Esophagus (tissue), 2 donors: Measurements from ENCODE around the gene KCTD1. TPM values are rescaled to one million over a fixed set of nuclear protein-coding genes. Genes with fewer than 3 reads are reported as not detected.

Experiments
- H3K27ac ChIP-seq, 2 donors: one replicate each; pipeline ENCODE4 v1.5.1; 2013; ENCODE audit warnings: low read depth in 2 of 2, mild to moderate bottlenecking in 2 of 2, inconsistent platforms in 1 of 2, low read length in 1 of 2, moderate library complexity in 1 of 2
- H3K27me3 ChIP-seq, 2 donors: one replicate each; pipeline ENCODE4 v1.6.1; 2013; ENCODE audit warnings: low read length in 2 of 2, control low read depth in 1 of 2, mild to moderate bottlenecking in 1 of 2; ENCODE audit not compliant: insufficient read depth in 2 of 2, control insufficient read depth in 1 of 2
- H3K36me3 ChIP-seq, 2 donors: one replicate each; pipeline ENCODE4 v1.6.1; 2013; ENCODE audit warnings: low read length in 1 of 2; ENCODE audit not compliant: control insufficient read depth in 2 of 2, insufficient read depth in 2 of 2
- H3K4me1 ChIP-seq, 2 donors: one replicate each; pipeline ENCODE4 v1.6.1; 2013; ENCODE audit warnings: low read length in 1 of 2; ENCODE audit not compliant: control insufficient read depth in 2 of 2, insufficient read depth in 2 of 2
- H3K4me3 ChIP-seq, 2 donors: one replicate each; pipeline ENCODE4 v1.5.1; 2013; ENCODE audit warnings: low read length in 2 of 2, mild to moderate bottlenecking in 2 of 2, low read depth in 1 of 2, moderate library complexity in 1 of 2
- H3K9me3 ChIP-seq, 2 donors: one replicate each; pipeline ENCODE4 v1.6.1; 2013; ENCODE audit warnings: mild to moderate bottlenecking in 2 of 2, low read depth in 1 of 2, low read length in 1 of 2, moderate library complexity in 1 of 2; ENCODE audit not compliant: control insufficient read depth in 2 of 2, insufficient read depth in 1 of 2
- WGBS, 2 donors: extraction: QIAGEN DNeasy Blood & Tissue Kit; methylation state at CpG; one replicate each; pipeline ENCODE4 v1.1.7; 2013; 5-methylcytosine and 5-hydroxymethylcytosine counted together
- polyA plus RNA-seq, 2 donors: library from polyadenylated mRNA; stranded (reverse); fragments of 200-250 nt; gene quantifications; one replicate each; pipeline ENCODE4 v1.2.3, GENCODE V29; 2013
- donor health status: healthy with polysubstance abuse.
- donor health status: Bipolar disorder and iron deficiency.

KCTD1 gene
- polyA plus RNA-seq, result 10 to 100 TPM; 47.4 to 51.8 TPM

DNA sequence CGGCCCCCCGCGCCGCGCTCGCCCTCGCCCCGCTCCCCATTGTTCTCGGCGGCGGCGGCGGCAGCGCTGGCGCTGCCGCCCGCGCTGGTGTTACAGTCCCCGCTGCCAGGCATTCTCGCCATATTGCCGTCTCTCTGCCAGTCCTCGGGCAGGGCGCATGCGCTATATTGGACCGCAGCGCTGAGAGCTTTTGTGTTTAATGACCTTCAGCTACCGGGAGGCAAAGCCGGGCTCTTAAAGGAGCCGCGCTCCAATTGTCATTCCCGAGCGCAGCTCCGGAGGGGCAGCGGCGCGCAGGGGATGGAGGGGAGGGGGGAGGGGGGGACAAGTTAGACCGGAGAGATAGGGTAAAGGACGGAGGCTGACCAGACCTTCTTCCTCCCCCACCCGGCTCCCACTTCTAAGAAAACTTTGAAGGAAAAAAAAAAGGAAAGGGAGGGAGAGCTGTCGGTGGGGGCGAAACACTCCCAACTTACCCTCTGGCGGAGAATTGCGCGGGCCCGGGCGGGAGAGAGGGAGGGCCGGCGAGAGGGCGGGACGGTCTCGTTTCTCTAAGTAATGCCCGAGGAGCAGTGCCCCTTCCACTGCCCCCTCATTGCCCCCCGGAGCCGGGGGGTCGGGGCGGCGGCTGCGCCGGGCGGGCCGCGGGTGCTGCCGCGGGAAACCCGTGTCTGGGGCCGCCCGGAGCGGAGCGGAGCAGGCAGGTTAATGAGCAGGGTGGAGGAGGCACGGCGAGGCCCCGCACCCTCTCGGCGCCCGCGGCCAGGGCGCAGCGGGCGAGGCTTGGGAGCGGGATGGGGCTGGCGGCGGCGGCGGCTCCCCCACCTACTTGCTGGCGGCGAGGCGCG lies at the start of gene KCTD1:
Gene KCTD1 (minus strand): TSS at position 139 of the 848 bp plus-strand sequence. CDS start 17 bp downstream, at position 122.
- 1% methylated on average over 58 to 88 of the region's 88 CpGs for WGBS, 2 donors
- Histone ChIP-seq H3K4me1 (peaks cover 8 to 17% of the 10 kb centered on the region in 2 donors), H3K27ac (peak within 1 kb of the TSS; percentile 88 to 98), H3K36me3 (no peaks in the 10 kb centered on the region), H3K9me3 (no peaks in the 10 kb centered on the region), H3K4me3 (peak within 1 kb of the TSS; percentile 74 to 90), H3K27me3 (no peaks in the 10 kb centered on the region)

DNA sequence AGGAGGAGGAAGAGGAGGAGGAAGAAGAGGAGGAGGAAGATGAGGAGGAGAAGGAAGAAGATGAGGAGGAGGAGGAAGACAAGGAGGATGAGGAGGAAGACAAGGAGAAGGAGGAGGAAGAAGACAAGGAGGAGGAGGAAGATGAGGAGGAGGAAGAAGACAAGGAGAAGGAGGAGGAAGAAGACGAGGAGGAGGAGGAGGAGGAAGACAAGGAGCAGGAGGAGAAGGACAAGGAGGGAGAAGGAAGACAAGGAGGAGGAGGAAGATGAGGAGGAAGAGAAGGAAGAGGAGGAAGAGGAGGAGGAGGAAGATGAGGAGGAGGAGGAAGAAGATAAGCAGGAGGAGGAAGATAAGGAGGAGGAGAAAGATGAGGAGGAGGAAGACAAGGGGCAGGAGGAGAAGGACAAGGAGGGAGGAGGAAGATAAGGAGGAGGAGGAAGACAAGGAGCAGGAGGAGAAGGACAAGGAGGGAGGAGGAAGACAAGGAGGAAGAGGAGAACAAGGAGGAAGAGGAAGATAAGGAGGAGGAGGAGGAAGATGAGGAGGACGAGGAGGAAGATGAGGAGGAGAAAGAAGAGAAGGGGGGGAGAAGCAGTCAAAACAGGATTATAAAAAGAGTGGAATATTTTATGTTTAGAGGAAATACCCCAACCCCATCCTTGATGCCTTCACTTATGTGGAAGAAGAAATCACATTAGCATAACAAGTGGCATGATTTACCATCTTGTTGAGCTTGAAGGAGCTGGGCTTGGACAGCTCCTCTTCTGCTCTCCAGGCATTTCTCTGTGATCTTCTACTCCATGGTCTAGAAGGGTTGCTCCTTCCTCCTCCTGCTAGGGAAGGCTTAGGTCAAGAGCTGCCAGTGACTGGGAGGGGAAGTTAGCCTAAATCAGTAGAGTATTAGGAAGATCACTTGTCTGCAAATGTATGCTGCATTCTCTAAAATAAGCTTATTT lies 45.3 kb upstream of the KCTD1 start:
- no peaks in the 10 kb centered on the region for H3K4me1 ChIP-seq
- H3K27me3 ChIP-seq, result no peaks in the 10 kb centered on the region
- H3K4me3 ChIP-seq, result no peak overlapping the region
- H3K9me3 ChIP-seq, result no peaks in the 10 kb centered on the region
- no peak overlapping the region for H3K27ac ChIP-seq
- H3K36me3 ChIP-seq, result no peaks in the 10 kb centered on the region
- 76% methylated on average over 2 of the region's 2 CpGs for WGBS, 2 donors

DNA sequence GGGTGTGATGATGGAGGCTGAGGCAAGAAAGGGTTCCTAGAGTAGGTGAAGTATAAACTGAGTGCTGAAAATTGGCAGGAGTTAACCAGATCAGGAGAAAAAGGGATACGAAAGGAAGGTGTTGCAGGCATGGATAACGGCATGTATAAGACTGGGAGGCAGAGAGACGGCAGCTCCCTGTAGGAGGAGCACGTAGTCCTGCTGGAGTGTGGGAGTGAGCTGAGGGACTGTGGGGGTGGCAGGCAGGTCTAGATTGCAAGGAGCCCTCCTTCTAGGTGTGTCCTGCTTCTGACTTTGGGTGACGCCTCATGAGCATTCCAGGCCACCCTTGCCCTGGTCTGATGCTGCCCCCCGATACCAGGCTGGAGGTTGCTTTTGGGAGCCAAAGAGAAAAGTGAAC lies 36.4 kb upstream of the KCTD1 start:
- Histone ChIP-seq H3K4me3 (no peak overlapping the region), H3K27ac (no peak overlapping the region), H3K9me3 (no peaks in the 10 kb centered on the region), H3K4me1 (peaks cover 0 to 6% of the 10 kb centered on the region in 2 donors), H3K27me3 (no peaks in the 10 kb centered on the region), H3K36me3 (no peaks in the 10 kb centered on the region)
- 86 to 90% methylated on average over 6 of the region's 6 CpGs for WGBS, 2 donors

GRCh38 chr18:26579941-26580618 lies 31.7 kb upstream of the KCTD1 start:
- Histone ChIP-seq H3K4me3 (no peak overlapping the region), H3K4me1 (peaks cover 0 to 6% of the 10 kb centered on the region in 2 donors), H3K9me3 (no peaks in the 10 kb centered on the region), H3K27me3 (no peaks in the 10 kb centered on the region), H3K27ac (peak overlapping the region; percentile 61 to 70), H3K36me3 (no peaks in the 10 kb centered on the region)
- 54 to 60% methylated on average over 6 of the region's 6 CpGs for WGBS, 2 donors

- H3K36me3 ChIP-seq, result no peaks in the 10 kb centered on the region
- H3K27me3 ChIP-seq, result no peaks in the 10 kb centered on the region
- H3K27ac ChIP-seq, result peak overlapping the region in 1 of 2 donors; percentile 40
- H3K9me3 ChIP-seq, result no peaks in the 10 kb centered on the region
- 25 to 29% methylated on average over 8 of the region's 8 CpGs for WGBS, 2 donors
- peak overlapping the region; percentile 3 to 51 for H3K4me3 ChIP-seq
- H3K4me1 ChIP-seq, result peaks cover 0 to 6% of the 10 kb centered on the region in 2 donors
Measured at GRCh38 chr18:26575865-26576217, 27.5 kb upstream of the KCTD1 start.

DNA sequence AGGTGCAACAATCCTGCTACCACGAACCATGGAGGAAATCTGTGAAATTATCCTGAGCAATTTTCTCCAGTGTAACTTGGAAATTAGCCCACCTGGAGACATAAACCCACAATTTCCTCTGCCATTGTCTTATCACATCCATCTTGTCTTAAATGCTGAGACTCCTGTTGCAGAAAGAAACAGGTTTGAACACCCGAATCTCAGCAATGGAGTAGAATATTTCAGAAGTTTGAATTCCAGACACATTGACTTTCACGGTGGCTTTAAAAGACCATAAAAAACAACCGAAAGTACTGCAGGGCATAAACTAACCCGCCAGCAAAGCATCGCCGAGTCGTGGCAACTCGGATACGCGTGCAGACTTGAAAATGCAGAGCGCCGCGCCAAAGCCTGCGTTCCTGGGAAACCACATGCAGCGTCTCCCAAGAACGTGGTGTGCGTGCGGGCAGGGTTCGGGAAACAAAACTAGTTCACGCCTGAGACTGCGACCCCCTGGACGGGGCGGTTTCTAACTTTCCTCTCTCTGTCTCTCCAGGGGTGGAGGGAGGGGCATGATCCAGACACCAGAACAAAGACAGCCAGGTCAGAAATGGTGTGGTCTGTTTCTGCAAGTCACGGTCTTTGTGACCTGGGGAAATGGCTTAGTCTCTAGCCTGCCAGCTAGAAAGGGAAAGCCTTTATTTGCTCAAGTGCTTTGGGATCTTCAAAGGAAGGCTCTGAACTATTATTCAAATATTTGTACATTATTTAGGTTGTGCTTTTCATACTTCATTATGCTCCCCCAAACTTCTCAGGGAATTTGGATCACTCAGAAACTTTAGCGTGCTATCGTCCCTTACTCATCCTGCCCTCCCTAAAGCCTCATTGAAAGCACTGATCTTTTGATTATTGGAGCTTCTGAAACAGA lies 26.9 kb upstream of the KCTD1 start:
- H3K4me3 ChIP-seq, result peak overlapping the region; percentile 30 to 51
- H3K4me1 ChIP-seq, result peaks cover 0 to 2% of the 10 kb centered on the region in 2 donors
- 3% methylated on average over 27 of the region's 27 CpGs for WGBS, 2 donors
- no peaks in the 10 kb centered on the region for H3K27me3 ChIP-seq
- H3K27ac ChIP-seq, result peak overlapping the region; percentile 80 to 82
- H3K36me3 ChIP-seq, result no peaks in the 10 kb centered on the region
- H3K9me3 ChIP-seq, result no peaks in the 10 kb centered on the region

DNA sequence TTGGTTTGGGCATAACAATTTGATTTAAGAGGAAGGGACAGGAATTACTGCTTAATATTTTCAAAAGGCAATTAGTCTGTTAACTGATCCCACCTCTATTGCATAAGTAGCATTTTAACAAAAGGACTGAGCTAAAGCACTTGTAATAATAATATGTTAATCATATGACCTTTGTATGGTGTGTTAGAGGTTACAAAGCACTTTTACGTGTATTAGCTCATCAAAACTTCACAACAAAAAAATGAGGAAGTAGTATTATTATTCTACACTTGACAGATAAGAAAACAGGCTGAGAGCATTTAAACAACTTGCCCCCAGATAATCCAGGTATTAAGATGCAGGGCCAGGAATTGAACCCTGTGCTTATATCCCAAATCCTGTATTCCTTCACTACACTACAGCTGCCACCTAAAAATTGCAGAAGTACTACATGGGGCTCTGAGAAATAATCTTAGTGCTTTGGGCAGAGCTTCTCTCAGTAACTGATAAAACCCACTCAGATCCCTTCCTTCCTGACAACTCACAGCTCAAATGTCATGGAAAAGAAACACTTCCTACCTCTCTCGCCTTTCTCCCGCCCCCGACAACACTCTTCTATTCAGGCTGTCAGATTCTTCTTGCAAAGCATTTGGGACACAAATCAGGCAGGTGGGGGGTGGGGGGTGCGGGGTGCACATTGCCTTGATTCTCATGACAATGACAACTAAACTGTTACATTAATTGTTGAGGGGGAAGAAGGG lies 20.7 kb upstream of the KCTD1 start:
- no peaks in the 10 kb centered on the region for H3K36me3 ChIP-seq
- H3K4me1 ChIP-seq, result no peaks in the 10 kb centered on the region
- WGBS, 2 donors, result 43 to 44% methylated on average over 5 of the region's 5 CpGs
- no peak overlapping the region for H3K4me3 ChIP-seq
- H3K27me3 ChIP-seq, result no peaks in the 10 kb centered on the region
- no peak overlapping the region for H3K27ac ChIP-seq
- H3K9me3 ChIP-seq, result no peaks in the 10 kb centered on the region

DNA sequence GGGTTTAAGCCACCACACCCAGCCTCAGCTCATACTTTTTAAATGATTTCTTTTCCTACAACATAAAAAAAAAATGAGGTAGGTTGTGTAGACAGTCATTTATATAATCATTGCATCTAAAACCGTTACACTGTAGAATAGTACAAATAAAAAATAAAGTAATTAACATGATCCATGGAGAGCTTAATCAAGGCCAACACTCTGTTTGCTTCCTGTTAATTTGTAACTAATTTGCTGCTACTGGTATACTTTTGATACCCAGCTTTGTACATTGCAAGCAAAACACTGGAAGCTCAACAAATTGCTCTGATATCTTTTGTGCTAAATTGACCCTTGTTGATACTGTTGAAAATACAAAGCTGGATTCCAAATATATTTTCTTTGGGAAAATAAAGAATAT lies 20.2 kb upstream of the KCTD1 start:
- H3K4me3 ChIP-seq, result no peak overlapping the region
- H3K27me3 ChIP-seq, result no peaks in the 10 kb centered on the region
- no peaks in the 10 kb centered on the region for H3K36me3 ChIP-seq
- H3K4me1 ChIP-seq, result no peaks in the 10 kb centered on the region
- WGBS, 2 donors, result 57 to 73% methylated on average over 1 of the region's 1 CpG
- no peaks in the 10 kb centered on the region for H3K9me3 ChIP-seq
- no peak overlapping the region for H3K27ac ChIP-seq
